Measurements from ENCODE around the gene CLEC2D.

- TF ChIP-seq CTCF (IDR thresholded peaks at IDR 0.05) (no peak), POLR2A (IDR thresholded peaks at IDR 0.05) (no peak)
Measured at GRCh38 chr12:9699898-9700605, 30.5 kb downstream of the CLEC2D start.

Measured in vagina (tissue), 2 donors.